ENCODE measurements around the gene TBX19. TPM values are rescaled to one million over a fixed set of nuclear protein-coding genes. Genes with fewer than 3 reads are reported as not detected.

The TBX19 gene
- total RNA-seq, 4 donors from 2014 or later: 0.76 to 2.5 (median 1.3) TPM

GRCh38 chr1:168256164-168256563 lies 24.5 kb upstream of the TBX19 start:
- Histone ChIP-seq H3K4me3 (no peak overlapping the region), H3K27me3 (no peaks in the 10 kb centered on the region), H3K9me3 (peaks cover 0 to 16% (median 0%) of the 10 kb centered on the region in 4 donors), H3K27ac (no peak overlapping the region), H3K4me1 (no peaks in the 10 kb centered on the region), H3K36me3 (peaks cover 0 to 12% (median 0%) of the 10 kb centered on the region in 3 donors)
- no peak for DNase-seq
- no peak for TF ChIP-seq POLR2A (IDR thresholded peaks at IDR 0.05)
- TF ChIP-seq, protein P1, sequence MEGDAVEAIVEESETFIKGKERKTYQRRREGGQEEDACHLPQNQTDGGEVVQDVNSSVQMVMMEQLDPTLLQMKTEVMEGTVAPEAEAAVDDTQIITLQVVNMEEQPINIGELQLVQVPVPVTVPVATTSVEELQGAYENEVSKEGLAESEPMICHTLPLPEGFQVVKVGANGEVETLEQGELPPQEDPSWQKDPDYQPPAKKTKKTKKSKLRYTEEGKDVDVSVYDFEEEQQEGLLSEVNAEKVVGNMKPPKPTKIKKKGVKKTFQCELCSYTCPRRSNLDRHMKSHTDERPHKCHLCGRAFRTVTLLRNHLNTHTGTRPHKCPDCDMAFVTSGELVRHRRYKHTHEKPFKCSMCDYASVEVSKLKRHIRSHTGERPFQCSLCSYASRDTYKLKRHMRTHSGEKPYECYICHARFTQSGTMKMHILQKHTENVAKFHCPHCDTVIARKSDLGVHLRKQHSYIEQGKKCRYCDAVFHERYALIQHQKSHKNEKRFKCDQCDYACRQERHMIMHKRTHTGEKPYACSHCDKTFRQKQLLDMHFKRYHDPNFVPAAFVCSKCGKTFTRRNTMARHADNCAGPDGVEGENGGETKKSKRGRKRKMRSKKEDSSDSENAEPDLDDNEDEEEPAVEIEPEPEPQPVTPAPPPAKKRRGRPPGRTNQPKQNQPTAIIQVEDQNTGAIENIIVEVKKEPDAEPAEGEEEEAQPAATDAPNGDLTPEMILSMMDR (IDR thresholded peaks at IDR 0.05): no peak

DNA sequence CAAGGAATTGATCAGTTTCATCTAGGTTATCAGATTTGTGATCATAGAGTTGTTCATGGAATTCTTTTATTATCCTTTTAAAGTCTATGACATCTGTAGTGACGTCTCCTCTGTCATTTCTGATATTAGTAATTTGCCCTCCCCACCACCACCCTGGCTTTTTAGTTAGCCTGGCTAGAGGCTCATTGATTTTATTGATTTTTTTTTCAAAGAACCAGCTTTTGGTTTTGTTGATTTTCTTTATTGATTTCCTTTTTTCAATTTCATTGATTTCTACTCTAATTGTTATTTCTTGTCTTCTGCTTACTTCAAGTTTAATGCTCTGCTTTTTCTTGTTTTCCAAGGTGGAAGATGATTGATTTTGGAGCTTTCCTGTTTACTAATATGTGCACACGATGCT lies 23.3 kb upstream of the TBX19 start:
- no peak for DNase-seq
- Histone ChIP-seq H3K36me3 (peaks cover 0 to 12% (median 0%) of the 10 kb centered on the region in 3 donors), H3K27me3 (no peaks in the 10 kb centered on the region), H3K27ac (no peak overlapping the region), H3K9me3 (peaks cover 0 to 16% (median 0%) of the 10 kb centered on the region in 4 donors), H3K4me1 (no peaks in the 10 kb centered on the region), H3K4me3 (no peak overlapping the region)
- TF ChIP-seq, protein P1 (IDR thresholded peaks at IDR 0.05): no peak
- no peak for TF ChIP-seq POLR2A (IDR thresholded peaks at IDR 0.05)

DNA sequence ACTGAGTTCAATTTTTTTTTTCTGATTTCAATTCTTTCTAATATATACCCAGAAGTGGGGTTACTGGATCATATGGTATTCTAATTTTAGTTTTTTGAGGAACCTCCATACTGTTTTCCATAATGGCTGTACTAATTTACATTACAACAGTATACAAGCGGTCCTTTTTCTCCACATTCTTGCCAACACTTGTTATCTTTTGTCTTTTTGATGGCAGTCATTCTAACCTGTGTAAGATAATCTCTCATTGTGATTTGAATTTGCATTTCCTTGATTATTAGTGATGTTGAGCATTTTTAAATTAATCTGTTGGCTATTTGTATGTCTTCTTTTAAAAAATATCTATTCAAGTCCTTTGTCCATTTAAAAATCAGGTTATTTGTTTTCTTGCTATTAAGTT lies 21.1 kb upstream of the TBX19 start:
- no peak overlapping the region for H3K4me3 ChIP-seq
- no peaks in the 10 kb centered on the region for H3K27me3 ChIP-seq
- peaks cover 0 to 12% (median 0%) of the 10 kb centered on the region in 3 donors for H3K36me3 ChIP-seq
- no peak overlapping the region for H3K27ac ChIP-seq
- no peaks in the 10 kb centered on the region for H3K4me1 ChIP-seq
- TF ChIP-seq, protein P1 (IDR thresholded peaks at IDR 0.05): no peak
- DNase-seq: no peak
- H3K9me3 ChIP-seq: peaks cover 0 to 16% (median 0%) of the 10 kb centered on the region in 4 donors

GRCh38 chr1:168260393-168260792 lies 20.3 kb upstream of the TBX19 start:
- Histone ChIP-seq H3K9me3 (peaks cover 0 to 13% (median 0%) of the 10 kb centered on the region in 4 donors), H3K36me3 (peaks cover 0 to 17% (median 0%) of the 10 kb centered on the region in 3 donors), H3K27ac (no peak overlapping the region), H3K27me3 (no peaks in the 10 kb centered on the region), H3K4me3 (no peak overlapping the region), H3K4me1 (no peaks in the 10 kb centered on the region)
- TF ChIP-seq, protein P1 (IDR thresholded peaks at IDR 0.05): no peak
- TF ChIP-seq POLR2A (IDR thresholded peaks at IDR 0.05): no peak
- no peak for DNase-seq

GRCh38 chr1:168261390-168261789 lies 19.3 kb upstream of the TBX19 start:
- Histone ChIP-seq H3K36me3 (peaks cover 0 to 7% (median 0%) of the 10 kb centered on the region in 3 donors), H3K4me3 (no peak overlapping the region), H3K27me3 (no peaks in the 10 kb centered on the region), H3K9me3 (peaks cover 0 to 3% (median 0%) of the 10 kb centered on the region in 4 donors), H3K27ac (no peak overlapping the region), H3K4me1 (no peaks in the 10 kb centered on the region)
- no peak for TF ChIP-seq POLR2A (IDR thresholded peaks at IDR 0.05)
- TF ChIP-seq, protein P1 (IDR thresholded peaks at IDR 0.05): no peak
- DNase-seq: no peak

DNA sequence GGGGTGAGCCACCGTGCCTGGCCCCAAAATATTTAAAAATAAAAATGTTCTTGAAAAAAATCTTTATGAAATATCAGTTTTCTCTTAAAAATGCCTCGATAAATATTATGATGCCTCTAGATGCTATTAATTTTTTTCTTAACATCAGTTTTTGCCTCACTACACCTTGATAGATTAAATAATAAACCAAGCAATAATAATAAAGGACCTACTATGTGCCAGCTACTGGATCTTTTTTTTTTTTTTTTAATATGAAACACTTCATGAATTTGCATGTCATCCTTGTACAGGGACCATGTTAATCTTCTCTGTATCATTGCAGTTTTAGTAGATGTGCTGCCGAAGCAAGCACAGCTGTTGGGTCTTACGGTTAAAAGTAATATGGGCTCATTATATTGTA lies 17.5 kb upstream of the TBX19 start:
- no peak for DNase-seq
- no peaks in the 10 kb centered on the region for H3K9me3 ChIP-seq
- TF ChIP-seq POLR2A (IDR thresholded peaks at IDR 0.05): no peak
- TF ChIP-seq, protein P1 (IDR thresholded peaks at IDR 0.05): no peak
- no peak overlapping the region for H3K27ac ChIP-seq
- no peaks in the 10 kb centered on the region for H3K4me1 ChIP-seq
- H3K36me3 ChIP-seq: peaks cover 0 to 5% (median 0%) of the 10 kb centered on the region in 3 donors
- no peak overlapping the region for H3K4me3 ChIP-seq
- H3K27me3 ChIP-seq: no peaks in the 10 kb centered on the region

Measured in Peyer's patch (tissue), 4 donors.